ENCODE results near the gene DRD1.

DNA sequence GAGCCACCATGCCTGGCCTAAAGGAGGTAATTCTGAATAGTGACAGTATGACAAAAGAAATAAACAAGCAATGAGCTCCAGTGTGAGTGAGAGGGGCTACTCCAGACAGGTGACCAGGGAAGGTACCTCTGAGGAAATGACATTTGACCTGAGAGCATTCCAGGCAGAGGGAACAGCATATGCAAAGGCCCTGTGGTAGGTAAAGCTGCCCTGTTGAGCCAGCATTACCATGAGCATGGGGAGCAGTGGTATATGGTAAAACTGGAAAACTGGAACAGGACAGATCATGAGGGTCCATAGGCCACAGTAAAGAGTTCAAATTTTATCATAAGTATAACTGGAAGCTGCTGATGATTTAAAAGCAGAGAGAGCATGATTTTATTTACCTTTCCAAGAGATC lies 28.4 kb upstream of the DRD1 start:
- no peak for TF ChIP-seq POLR2A (IDR thresholded peaks at IDR 0.05; ENCODE audit: low read length)
- no peak for TF ChIP-seq GATA1 (IDR thresholded peaks at IDR 0.05; ENCODE audit: low read depth, low read length)

Data from erythroblast (primary cell).